ENCODE results near the gene ZNF770.
"Not testable (repeated sequence)": the region's sequence is repeated elsewhere in the genome, so short reads cannot be mapped to it uniquely, and the experiment has no call there.

DNA sequence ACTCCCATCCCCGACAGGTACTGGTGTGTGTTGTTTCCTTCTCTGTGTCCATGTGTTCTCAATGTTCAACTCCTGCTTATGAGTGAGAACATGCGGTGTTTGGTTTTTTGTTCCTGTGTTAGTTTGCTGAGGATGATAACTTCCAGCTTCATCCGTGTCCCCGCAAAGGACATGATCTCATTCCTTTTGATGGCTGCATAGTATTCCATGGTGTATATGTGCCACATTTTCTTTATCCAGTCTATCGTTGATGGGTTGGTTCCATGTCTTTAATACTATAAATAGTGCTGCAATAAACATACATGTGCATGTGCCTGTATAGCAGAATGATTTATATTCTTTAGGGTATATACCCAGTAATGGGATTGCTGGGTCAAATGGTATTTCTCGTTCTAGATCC lies 59.7 kb downstream of the ZNF770 start:
- TF ChIP-seq POLR2AphosphoS5 (IDR thresholded peaks at IDR 0.05) = not testable (repeated sequence)
- TF ChIP-seq, protein P1, sequence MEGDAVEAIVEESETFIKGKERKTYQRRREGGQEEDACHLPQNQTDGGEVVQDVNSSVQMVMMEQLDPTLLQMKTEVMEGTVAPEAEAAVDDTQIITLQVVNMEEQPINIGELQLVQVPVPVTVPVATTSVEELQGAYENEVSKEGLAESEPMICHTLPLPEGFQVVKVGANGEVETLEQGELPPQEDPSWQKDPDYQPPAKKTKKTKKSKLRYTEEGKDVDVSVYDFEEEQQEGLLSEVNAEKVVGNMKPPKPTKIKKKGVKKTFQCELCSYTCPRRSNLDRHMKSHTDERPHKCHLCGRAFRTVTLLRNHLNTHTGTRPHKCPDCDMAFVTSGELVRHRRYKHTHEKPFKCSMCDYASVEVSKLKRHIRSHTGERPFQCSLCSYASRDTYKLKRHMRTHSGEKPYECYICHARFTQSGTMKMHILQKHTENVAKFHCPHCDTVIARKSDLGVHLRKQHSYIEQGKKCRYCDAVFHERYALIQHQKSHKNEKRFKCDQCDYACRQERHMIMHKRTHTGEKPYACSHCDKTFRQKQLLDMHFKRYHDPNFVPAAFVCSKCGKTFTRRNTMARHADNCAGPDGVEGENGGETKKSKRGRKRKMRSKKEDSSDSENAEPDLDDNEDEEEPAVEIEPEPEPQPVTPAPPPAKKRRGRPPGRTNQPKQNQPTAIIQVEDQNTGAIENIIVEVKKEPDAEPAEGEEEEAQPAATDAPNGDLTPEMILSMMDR (IDR thresholded peaks at IDR 0.05 in 8 of 11, conservative IDR thresholded peaks at IDR 0.05 in 3 of 11) = not testable (repeated sequence)

Data from spleen (tissue), 7 donors.